Progenitor cell of endocrine pancreas (in vitro differentiated cells): ENCODE data around the gene CCDC158. TPM values are rescaled to one million over a fixed set of nuclear protein-coding genes. Genes with fewer than 3 reads are reported as not detected.

Source experiments
- DNase-seq: peaks from one replicate; pipeline ENCODE4 v3.0.0; 2021; ENCODE audit warnings: low spot score; ENCODE audit not compliant: unreplicated experiment
- H3K27ac Mint-ChIP-seq: 2 replicates; pipeline ENCODE4 v1.8.0; 2021; ENCODE audit warnings: mild to moderate bottlenecking, moderate library complexity, mixed read lengths
- H3K27me3 Mint-ChIP-seq: 2 replicates; pipeline ENCODE4 v1.8.0; 2021; ENCODE audit warnings: mixed read lengths
- H3K36me3 Mint-ChIP-seq: 2 replicates; pipeline ENCODE4 v1.8.0; 2022; ENCODE audit warnings: mixed read lengths; ENCODE audit not compliant: insufficient read depth
- H3K4me1 Mint-ChIP-seq: 2 replicates; pipeline ENCODE4 v1.8.0; 2021; ENCODE audit warnings: low read depth, mixed read lengths
- H3K4me3 Mint-ChIP-seq: 2 replicates; pipeline ENCODE4 v1.8.0; 2021; ENCODE audit warnings: low read depth, mild to moderate bottlenecking, moderate library complexity, mixed read lengths
- H3K9me3 Mint-ChIP-seq: 2 replicates; pipeline ENCODE4 v1.8.0; 2021; ENCODE audit warnings: low read depth, mixed read lengths
- CTCF ChIP-seq: fragments of 200-600 bp; sonication (generic); IDR thresholded peaks from one replicate; pipeline ENCODE4 v1.5.0; 2021; ENCODE audit warnings: antibody characterized with exemption, mild to moderate bottlenecking; ENCODE audit not compliant: unreplicated experiment
- long read RNA-seq: library from polyadenylated mRNA; unstranded; transcript quantifications from one replicate; pipeline ENCODE4 v2.0.0, GENCODE V29; 2020
- total RNA-seq: library from RNA; stranded (reverse); gene quantifications from 2 replicates; pipeline ENCODE4 v1.2.1, GENCODE V29; 2021

CCDC158 gene
- not detected in 2 replicates for total RNA-seq
- long read RNA-seq, result 0 reads

- peaks cover 9% of the 10 kb centered on the region for H3K4me1 Mint-ChIP-seq
- H3K4me3 Mint-ChIP-seq, result no peak within 1 kb of the TSS
- H3K27ac Mint-ChIP-seq, result no peak within 1 kb of the TSS
- no peak for DNase-seq
- H3K9me3 Mint-ChIP-seq, result peaks cover 6% of the 10 kb centered on the region
- no peaks in the 10 kb centered on the region for H3K27me3 Mint-ChIP-seq
- TF ChIP-seq CTCF, result no peak
- peaks cover 3% of the 10 kb centered on the region for H3K36me3 Mint-ChIP-seq
These were observed at the start of gene CCDC158 for GRCh38 chr4:76420762-76421581. CCDC158 (minus strand) TSS chr4:76421141; CDS start chr4:76403207, 17,934 bp downstream.

GRCh38 chr4:76470532-76470931 lies 49.6 kb upstream of the CCDC158 start:
- Mint-ChIP-seq H3K27ac (no peak overlapping the region), H3K9me3 (no peaks in the 10 kb centered on the region), H3K36me3 (no peaks in the 10 kb centered on the region), H3K27me3 (no peaks in the 10 kb centered on the region), H3K4me3 (no peak overlapping the region), H3K4me1 (peaks cover 3% of the 10 kb centered on the region)
- DNase-seq, result no peak
- no peak for TF ChIP-seq CTCF

- Mint-ChIP-seq H3K4me3 (no peak overlapping the region), H3K27me3 (no peaks in the 10 kb centered on the region), H3K27ac (no peak overlapping the region), H3K9me3 (no peaks in the 10 kb centered on the region), H3K36me3 (no peaks in the 10 kb centered on the region), H3K4me1 (peaks cover 3% of the 10 kb centered on the region)
- no peak for DNase-seq
- no peak for TF ChIP-seq CTCF
These were observed 49.1 kb upstream of the CCDC158 start for GRCh38 chr4:76470064-76470463.

- Mint-ChIP-seq H3K36me3 (peaks cover 6% of the 10 kb centered on the region), H3K9me3 (peaks cover 17% of the 10 kb centered on the region), H3K4me1 (peaks cover 15% of the 10 kb centered on the region), H3K27ac (no peak overlapping the region), H3K4me3 (no peak overlapping the region), H3K27me3 (no peaks in the 10 kb centered on the region)
- no peak for TF ChIP-seq CTCF
- DNase-seq, result no peak
These were observed 42.6 kb upstream of the CCDC158 start for GRCh38 chr4:76463568-76463967.

GRCh38 chr4:76459291-76459723 lies 38.4 kb upstream of the CCDC158 start:
- Mint-ChIP-seq H3K4me3 (peak overlapping the region; percentile 1), H3K27me3 (no peaks in the 10 kb centered on the region), H3K36me3 (peaks cover 2% of the 10 kb centered on the region), H3K4me1 (peaks cover 15% of the 10 kb centered on the region), H3K9me3 (peaks cover 11% of the 10 kb centered on the region), H3K27ac (peak overlapping the region; percentile 97)
- no peak for DNase-seq
- TF ChIP-seq CTCF, result no peak
